Measurements from ENCODE around the gene EFCAB5. TPM values are rescaled to one million over a fixed set of nuclear protein-coding genes. Genes with fewer than 3 reads are reported as not detected.
"Not testable (repeated sequence)": the region's sequence is repeated elsewhere in the genome, so short reads cannot be mapped to it uniquely, and the experiment has no call there.

The EFCAB5 gene
- total RNA-seq, 1 donor from 2014 or later = not detected

- DNase-seq (ENCODE audit: low read depth) (peak; percentile 16), FAIRE-seq (no peak)
- Histone ChIP-seq H3K27me3 (ENCODE audit: control insufficient read depth, insufficient read depth, low read length) (no peaks in the 10 kb centered on the region), H3K36me3 (ENCODE audit: control insufficient read depth, insufficient read depth, low read length) (no peaks in the 10 kb centered on the region), H3K4me3 (ENCODE audit: low read depth, low read length) (peak overlapping the region; percentile 83)
- no peak for TF ChIP-seq CTCF (IDR thresholded peaks at IDR 0.05; ENCODE audit: insufficient read depth, low read length, severe bottlenecking)
These were observed 10.9 kb upstream of the EFCAB5 start for GRCh38 chr17:29930409-29931010.

- TF ChIP-seq CTCF (IDR thresholded peaks at IDR 0.05; ENCODE audit: insufficient read depth, low read length, severe bottlenecking) = peak; percentile 83
- FAIRE-seq = no peak
- H3K4me3 ChIP-seq (ENCODE audit: low read depth, low read length) = no peak overlapping the region
These were observed 10.1 kb upstream of the EFCAB5 start for GRCh38 chr17:29931231-29931932.

DNA sequence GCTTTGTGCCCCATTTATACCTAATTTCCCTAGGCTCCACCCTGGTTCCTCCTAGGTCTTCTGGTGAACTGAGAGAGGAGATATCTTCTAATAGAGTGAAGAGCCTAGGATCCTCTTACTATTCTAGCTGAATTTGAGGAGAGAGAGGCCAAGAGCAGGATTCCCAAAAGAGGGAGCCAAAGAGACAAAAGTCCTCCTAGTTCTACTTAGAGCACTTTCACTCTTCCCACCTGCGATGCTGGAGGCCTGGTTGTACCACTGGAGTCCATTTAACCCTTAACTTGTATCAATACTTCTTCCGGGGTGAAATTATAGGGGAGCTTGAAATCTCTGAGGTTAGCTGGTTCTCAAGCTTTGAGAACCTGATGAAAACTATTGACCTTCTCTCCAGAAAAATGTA lies 8.1 kb upstream of the EFCAB5 start:
- no peaks in the 10 kb centered on the region for H3K36me3 ChIP-seq (ENCODE audit: control insufficient read depth, insufficient read depth, low read length)
- FAIRE-seq = no peak
- peak; percentile 32 for DNase-seq (ENCODE audit: low read depth)
- H3K27me3 ChIP-seq (ENCODE audit: control insufficient read depth, insufficient read depth, low read length) = no peaks in the 10 kb centered on the region
- TF ChIP-seq CTCF (IDR thresholded peaks at IDR 0.05; ENCODE audit: insufficient read depth, low read length, severe bottlenecking) = peak; percentile 46
- no peak overlapping the region for H3K4me3 ChIP-seq (ENCODE audit: low read depth, low read length)

More at GRCh38 chr17:29931231-29931932, 10.1 kb upstream of the EFCAB5 start:
- no peaks in the 10 kb centered on the region for H3K36me3 ChIP-seq (ENCODE audit: control insufficient read depth, insufficient read depth, low read length)
- H3K27me3 ChIP-seq (ENCODE audit: control insufficient read depth, insufficient read depth, low read length) = no peaks in the 10 kb centered on the region
- DNase-seq (ENCODE audit: low read depth) = peak; percentile 71

DNA sequence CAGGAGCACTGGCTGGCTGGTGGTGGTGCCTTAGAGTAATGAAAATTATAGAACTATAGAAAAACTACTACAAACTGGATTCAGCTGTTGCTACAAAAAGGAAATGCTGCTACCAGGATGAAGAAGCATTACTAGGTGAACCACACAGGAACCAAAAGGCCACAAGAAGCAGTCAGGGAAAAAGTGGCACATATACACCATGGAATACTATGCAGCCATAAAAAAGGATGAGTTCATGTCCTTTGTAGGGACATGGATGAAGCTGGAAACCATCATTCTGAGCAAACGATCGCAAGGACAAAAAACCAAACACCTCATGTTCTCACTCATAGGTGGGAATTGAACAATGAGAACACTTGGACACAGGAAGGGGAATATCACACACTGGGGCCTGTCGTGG lies 5.5 kb upstream of the EFCAB5 start:
- not testable (repeated sequence) for DNase-seq (ENCODE audit: low read depth); FAIRE-seq; H3K36me3 ChIP-seq (ENCODE audit: control insufficient read depth, insufficient read depth, low read length); H3K4me3 ChIP-seq (ENCODE audit: low read depth, low read length); H3K27me3 ChIP-seq (ENCODE audit: control insufficient read depth, insufficient read depth, low read length)

DNA sequence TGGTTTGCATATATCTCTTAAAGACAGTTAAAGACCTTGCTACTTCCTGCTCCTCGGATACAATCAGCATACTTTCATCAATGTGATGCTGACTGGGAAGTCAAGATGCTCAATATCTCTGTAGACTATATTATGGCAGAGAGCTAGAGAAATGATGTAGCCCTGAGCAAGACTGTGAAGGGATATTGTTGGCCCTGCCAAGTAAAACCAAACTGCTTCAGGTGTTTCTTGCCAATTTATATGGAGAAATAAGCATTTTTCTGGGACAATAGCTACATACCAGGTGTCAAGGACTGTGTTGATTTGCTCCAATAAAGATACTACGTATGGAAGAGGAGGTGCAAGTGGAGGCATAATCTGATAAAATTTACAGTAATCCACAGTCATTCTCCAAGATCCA lies 4.7 kb upstream of the EFCAB5 start:
- DNase-seq (ENCODE audit: low read depth) (no peak), FAIRE-seq (no peak)
- TF ChIP-seq CTCF (IDR thresholded peaks at IDR 0.05; ENCODE audit: insufficient read depth, low read length, severe bottlenecking) = no peak
- Histone ChIP-seq H3K4me3 (ENCODE audit: low read depth, low read length) (no peak overlapping the region), H3K27me3 (ENCODE audit: control insufficient read depth, insufficient read depth, low read length) (no peaks in the 10 kb centered on the region), H3K36me3 (ENCODE audit: control insufficient read depth, insufficient read depth, low read length) (no peaks in the 10 kb centered on the region)

- no peak for TF ChIP-seq CTCF (IDR thresholded peaks at IDR 0.05; ENCODE audit: insufficient read depth, low read length, severe bottlenecking)
- FAIRE-seq (no peak), DNase-seq (ENCODE audit: low read depth) (no peak)
- Histone ChIP-seq H3K27me3 (ENCODE audit: control insufficient read depth, insufficient read depth, low read length) (no peaks in the 10 kb centered on the region), H3K36me3 (ENCODE audit: control insufficient read depth, insufficient read depth, low read length) (no peaks in the 10 kb centered on the region), H3K4me3 (ENCODE audit: low read depth, low read length) (no peak overlapping the region)
These were observed 3.8 kb downstream of the EFCAB5 start for GRCh38 chr17:29945281-29945680.

All from bronchial epithelial cell (primary cell).